ENCODE measurements around the gene CDKN2B-AS1.

GRCh38 chr9:22041344-22041743 is 46.8 kb downstream of the CDKN2B-AS1 start:
- TF ChIP-seq CTCF (IDR thresholded peaks at IDR 0.05) (no peak), ZFP36 (IDR thresholded peaks at IDR 0.05; ENCODE audit: borderline replicate concordance, partially characterized antibody) (no peak), KDM5A (IDR thresholded peaks at IDR 0.05) (no peak), ELK1 (IDR thresholded peaks at IDR 0.05; ENCODE audit: low read depth, low read length) (no peak), EP300 (IDR thresholded peaks at IDR 0.05) (no peak), JUN (IDR thresholded peaks at IDR 0.05) (no peak), RNF2 (IDR thresholded peaks at IDR 0.05; ENCODE audit: borderline replicate concordance, low read depth) (no peak), POLR2A (IDR thresholded peaks at IDR 0.05; ENCODE audit: low read length) (no peak), SMC3 (IDR thresholded peaks at IDR 0.05) (no peak), HMGXB4 (CRISPR knock-in tag; IDR thresholded peaks at IDR 0.05; ENCODE audit: borderline replicate concordance) (no peak)
